ENCODE data around the gene SLC41A3.

The SLC41A3 gene

DNA sequence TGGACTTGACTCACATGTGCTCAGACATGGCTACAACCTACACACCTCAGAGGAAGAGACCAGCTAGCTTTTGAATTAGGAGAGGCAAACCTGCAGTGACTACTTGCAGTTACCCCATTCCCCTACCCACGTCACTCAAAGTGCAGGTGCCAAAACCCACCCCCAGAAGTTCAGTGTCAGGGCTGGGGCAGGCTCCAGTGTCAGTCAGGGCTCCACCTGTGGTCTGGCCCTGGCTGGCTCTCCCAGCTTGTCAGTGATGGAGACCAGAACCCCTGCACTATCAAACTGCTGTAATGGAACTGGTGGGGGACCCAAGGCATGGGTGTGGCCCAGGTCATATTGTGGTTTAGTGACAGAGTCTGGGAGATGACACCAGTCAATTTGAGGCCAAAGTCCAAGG lies 32.6 kb upstream of the SLC41A3 start (continued):
- TF ChIP-seq, protein P1, sequence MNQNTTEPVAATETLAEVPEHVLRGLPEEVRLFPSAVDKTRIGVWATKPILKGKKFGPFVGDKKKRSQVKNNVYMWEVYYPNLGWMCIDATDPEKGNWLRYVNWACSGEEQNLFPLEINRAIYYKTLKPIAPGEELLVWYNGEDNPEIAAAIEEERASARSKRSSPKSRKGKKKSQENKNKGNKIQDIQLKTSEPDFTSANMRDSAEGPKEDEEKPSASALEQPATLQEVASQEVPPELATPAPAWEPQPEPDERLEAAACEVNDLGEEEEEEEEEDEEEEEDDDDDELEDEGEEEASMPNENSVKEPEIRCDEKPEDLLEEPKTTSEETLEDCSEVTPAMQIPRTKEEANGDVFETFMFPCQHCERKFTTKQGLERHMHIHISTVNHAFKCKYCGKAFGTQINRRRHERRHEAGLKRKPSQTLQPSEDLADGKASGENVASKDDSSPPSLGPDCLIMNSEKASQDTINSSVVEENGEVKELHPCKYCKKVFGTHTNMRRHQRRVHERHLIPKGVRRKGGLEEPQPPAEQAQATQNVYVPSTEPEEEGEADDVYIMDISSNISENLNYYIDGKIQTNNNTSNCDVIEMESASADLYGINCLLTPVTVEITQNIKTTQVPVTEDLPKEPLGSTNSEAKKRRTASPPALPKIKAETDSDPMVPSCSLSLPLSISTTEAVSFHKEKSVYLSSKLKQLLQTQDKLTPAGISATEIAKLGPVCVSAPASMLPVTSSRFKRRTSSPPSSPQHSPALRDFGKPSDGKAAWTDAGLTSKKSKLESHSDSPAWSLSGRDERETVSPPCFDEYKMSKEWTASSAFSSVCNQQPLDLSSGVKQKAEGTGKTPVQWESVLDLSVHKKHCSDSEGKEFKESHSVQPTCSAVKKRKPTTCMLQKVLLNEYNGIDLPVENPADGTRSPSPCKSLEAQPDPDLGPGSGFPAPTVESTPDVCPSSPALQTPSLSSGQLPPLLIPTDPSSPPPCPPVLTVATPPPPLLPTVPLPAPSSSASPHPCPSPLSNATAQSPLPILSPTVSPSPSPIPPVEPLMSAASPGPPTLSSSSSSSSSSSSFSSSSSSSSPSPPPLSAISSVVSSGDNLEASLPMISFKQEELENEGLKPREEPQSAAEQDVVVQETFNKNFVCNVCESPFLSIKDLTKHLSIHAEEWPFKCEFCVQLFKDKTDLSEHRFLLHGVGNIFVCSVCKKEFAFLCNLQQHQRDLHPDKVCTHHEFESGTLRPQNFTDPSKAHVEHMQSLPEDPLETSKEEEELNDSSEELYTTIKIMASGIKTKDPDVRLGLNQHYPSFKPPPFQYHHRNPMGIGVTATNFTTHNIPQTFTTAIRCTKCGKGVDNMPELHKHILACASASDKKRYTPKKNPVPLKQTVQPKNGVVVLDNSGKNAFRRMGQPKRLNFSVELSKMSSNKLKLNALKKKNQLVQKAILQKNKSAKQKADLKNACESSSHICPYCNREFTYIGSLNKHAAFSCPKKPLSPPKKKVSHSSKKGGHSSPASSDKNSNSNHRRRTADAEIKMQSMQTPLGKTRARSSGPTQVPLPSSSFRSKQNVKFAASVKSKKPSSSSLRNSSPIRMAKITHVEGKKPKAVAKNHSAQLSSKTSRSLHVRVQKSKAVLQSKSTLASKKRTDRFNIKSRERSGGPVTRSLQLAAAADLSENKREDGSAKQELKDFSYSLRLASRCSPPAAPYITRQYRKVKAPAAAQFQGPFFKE (tag by site-specific recombination; IDR thresholded peaks at IDR 0.05; ENCODE audit: borderline replicate concordance): no peak
- TF ChIP-seq ZNF621 (tag by site-specific recombination; IDR thresholded peaks at IDR 0.05) (no peak), KLF7 (tag by site-specific recombination; IDR thresholded peaks at IDR 0.05; ENCODE audit: borderline replicate concordance) (no peak), ZBTB1 (tag by site-specific recombination; IDR thresholded peaks at IDR 0.05) (no peak)

DNA sequence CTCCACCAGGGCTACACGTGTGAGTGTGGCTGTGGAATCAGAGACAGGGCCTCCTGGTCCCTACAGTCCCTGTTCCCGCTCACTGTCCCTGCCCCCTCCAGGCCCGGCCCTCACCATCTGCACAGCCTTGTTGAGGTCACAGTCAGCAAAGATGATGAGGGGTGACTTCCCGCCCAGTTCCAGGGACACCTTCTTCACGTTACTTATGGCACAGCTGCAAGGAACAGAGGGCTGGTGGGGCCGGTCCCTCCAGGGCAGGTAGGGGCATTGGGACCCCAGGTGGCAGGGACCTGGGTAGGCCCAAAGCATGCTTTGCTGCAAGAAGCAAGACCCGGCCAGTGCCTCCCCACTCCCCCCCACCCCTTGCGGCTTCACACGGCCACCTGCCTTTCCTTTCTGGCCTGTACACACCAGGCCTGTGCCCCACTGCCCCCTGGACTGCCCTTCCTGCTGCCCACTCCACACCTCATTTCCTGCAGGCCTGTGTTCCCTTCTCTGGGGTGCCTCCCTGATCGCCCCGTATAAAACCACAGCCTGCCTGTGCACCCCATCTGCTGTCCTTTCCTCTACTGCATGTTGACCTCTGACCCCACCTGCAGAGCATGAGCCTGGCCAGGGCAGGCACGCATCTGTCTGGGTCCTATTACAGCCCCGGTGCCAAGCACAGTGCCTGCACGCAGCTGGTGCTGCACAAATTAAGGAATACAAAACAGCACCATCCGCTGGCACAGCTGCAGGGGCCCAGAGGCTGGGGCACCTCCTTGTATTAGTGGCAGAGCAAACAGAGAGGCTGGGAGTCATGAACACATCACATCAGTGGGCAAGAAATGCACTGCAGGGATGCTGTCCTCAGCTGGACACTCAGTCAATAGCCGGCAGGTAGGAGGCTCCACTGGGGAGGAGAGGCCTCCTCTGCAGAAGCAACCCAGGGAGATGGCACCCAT lies 30.8 kb upstream of the SLC41A3 start:
- ChIA-PET CTCF (interaction anchor here (0.7 to 0.8 kb wide), 2 partner anchors 234 to 290 kb away, joined by 3 read pairs; no protein-coding TSS in a partner anchor), POLR2A (no interaction called here)
- Histone ChIP-seq H3K4me1 (ENCODE audit: control insufficient read depth, insufficient read depth, low read length) (no peaks in the 10 kb centered on the region), H3K9me3 (ENCODE audit: control insufficient read depth, insufficient read depth, low read depth, low read length) (no peaks in the 10 kb centered on the region), H3K36me3 (ENCODE audit: control insufficient read depth in 2 of 2, insufficient read depth in 1 of 2, low read length in 2 of 2) (no peaks in the 10 kb centered on the region), H3K4me3 (ENCODE audit: low read depth, low read length) (no peak overlapping the region), H3K27ac (ENCODE audit: extremely low read depth, low read depth, low read length) (no peak overlapping the region)
- TF ChIP-seq, protein P2, sequence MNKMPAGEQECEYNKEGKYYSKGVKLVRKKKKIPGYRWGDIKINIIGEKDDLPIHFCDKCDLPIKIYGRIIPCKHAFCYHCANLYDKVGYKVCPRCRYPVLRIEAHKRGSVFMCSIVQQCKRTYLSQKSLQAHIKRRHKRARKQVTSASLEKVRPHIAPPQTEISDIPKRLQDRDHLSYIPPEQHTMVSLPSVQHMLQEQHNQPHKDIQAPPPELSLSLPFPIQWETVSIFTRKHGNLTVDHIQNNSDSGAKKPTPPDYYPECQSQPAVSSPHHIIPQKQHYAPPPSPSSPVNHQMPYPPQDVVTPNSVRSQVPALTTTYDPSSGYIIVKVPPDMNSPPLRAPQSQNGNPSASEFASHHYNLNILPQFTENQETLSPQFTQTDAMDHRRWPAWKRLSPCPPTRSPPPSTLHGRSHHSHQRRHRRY (tag by site-specific recombination; IDR thresholded peaks at IDR 0.05): no peak
- TF ChIP-seq ZNF48 (tag by site-specific recombination; IDR thresholded peaks at IDR 0.05) (no peak), ZNF777 (tag by site-specific recombination; IDR thresholded peaks at IDR 0.05; ENCODE audit: borderline replicate concordance) (no peak), MEIS1 (CRISPR knock-in tag; IDR thresholded peaks at IDR 0.05; ENCODE audit: borderline replicate concordance) (no peak), OSR2 (tag by site-specific recombination; IDR thresholded peaks at IDR 0.05) (no peak), ZNF76 (tag by site-specific recombination; IDR thresholded peaks at IDR 0.05; ENCODE audit: borderline replicate concordance, low read depth) (no peak), ZSCAN23 (tag by site-specific recombination; IDR thresholded peaks at IDR 0.05) (no peak), EGR2 (tag by site-specific recombination; IDR thresholded peaks at IDR 0.05; ENCODE audit: low read depth) (no peak), ZNF302 (tag by site-specific recombination; IDR thresholded peaks at IDR 0.05; ENCODE audit: low read depth) (no peak)

DNA sequence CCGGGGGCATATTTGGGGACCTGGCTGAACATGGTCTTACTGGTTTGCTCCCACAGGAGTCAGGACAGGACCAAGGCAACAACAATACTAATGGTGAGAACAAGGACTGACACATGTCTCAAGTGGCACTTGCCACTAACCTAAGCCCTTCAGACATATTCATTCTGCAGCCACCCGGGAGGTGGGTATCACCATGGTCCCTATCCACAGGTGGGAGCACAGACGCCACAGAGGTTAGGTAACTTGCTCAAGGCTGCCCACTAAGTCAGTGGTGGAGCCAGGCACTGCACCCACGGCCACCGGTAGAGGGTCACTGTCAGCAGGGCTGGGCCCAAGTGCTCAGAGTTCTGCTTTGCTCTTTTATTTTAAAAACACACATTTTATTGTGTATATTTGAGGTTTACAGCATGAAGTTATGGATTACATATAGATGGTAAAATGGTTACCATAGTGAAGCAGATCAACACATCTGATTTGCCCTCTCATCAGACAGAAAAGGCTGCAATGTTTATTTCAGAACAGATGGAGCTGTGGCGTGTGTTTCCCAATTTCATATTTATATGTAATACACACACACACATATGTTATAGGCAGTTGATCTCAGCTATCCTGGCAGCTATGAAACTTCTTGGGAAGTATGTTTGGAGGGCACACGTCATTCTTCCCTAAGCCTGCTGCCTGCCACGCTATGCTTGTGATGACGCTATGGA lies 30.0 kb upstream of the SLC41A3 start:
- H3K4me1 ChIP-seq (ENCODE audit: control insufficient read depth, insufficient read depth, low read length): no peaks in the 10 kb centered on the region
- no peak overlapping the region for H3K27ac ChIP-seq (ENCODE audit: extremely low read depth, low read depth, low read length)
- H3K9me3 ChIP-seq (ENCODE audit: control insufficient read depth, insufficient read depth, low read depth, low read length): no peaks in the 10 kb centered on the region
- ChIA-PET CTCF (interaction anchor here (0.7 to 0.8 kb wide), 2 partner anchors 235 to 289 kb away, joined by 3 read pairs; no protein-coding TSS in a partner anchor), POLR2A (no interaction called here)
- H3K36me3 ChIP-seq (ENCODE audit: control insufficient read depth in 2 of 2, insufficient read depth in 1 of 2, low read length in 2 of 2): no peaks in the 10 kb centered on the region
- no peak overlapping the region for H3K4me3 ChIP-seq (ENCODE audit: low read depth, low read length)
- peak; percentile 50 for TF ChIP-seq SCRT2 (tag by site-specific recombination; IDR thresholded peaks at IDR 0.05)
- TF ChIP-seq ZNF184 (tag by site-specific recombination; IDR thresholded peaks at IDR 0.05): no peak
- no peak for TF ChIP-seq ZNF549 (tag by site-specific recombination; IDR thresholded peaks at IDR 0.05)
- TF ChIP-seq ZNF561 (tag by site-specific recombination; IDR thresholded peaks at IDR 0.05; ENCODE audit: borderline replicate concordance): no peak
- TF ChIP-seq, protein P3, sequence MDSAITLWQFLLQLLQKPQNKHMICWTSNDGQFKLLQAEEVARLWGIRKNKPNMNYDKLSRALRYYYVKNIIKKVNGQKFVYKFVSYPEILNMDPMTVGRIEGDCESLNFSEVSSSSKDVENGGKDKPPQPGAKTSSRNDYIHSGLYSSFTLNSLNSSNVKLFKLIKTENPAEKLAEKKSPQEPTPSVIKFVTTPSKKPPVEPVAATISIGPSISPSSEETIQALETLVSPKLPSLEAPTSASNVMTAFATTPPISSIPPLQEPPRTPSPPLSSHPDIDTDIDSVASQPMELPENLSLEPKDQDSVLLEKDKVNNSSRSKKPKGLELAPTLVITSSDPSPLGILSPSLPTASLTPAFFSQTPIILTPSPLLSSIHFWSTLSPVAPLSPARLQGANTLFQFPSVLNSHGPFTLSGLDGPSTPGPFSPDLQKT (IDR thresholded peaks at IDR 0.05; ENCODE audit: borderline replicate concordance, low read depth, low read length): no peak

Data from HEK293 (cell line).